Activated naive CD4-positive, alpha-beta T cell treated with anti-CD3 and anti-CD28 coated beads for 36 hours (primary cell): Measurements from ENCODE around the gene MAD1L1. TPM values are rescaled to one million over a fixed set of nuclear protein-coding genes. Genes with fewer than 3 reads are reported as not detected.
"Not testable (repeated sequence)": the region's sequence is repeated elsewhere in the genome, so short reads cannot be mapped to it uniquely, and the experiment has no call there.

Experiments
- CTCF ChIA-PET: fragments of 350-600 bp; sonication (Branson Sonifier 250); formaldehyde crosslinking; loops from one replicate; lab custom pipeline; 2021; ENCODE audit warnings: antibody characterized with exemption; lab: Charles Lee
- DNase-seq: peaks from one replicate; pipeline ENCODE4 v3.0.0-alpha.2; 2020
- H3K27ac Mint-ChIP-seq: one replicate; pipeline ENCODE4 v1.8.0; 2021; ENCODE audit warnings: mild to moderate bottlenecking, mixed read lengths
- H3K27me3 Mint-ChIP-seq: one replicate; pipeline ENCODE4 v1.8.0; 2021; ENCODE audit warnings: low read depth, mixed read lengths
- H3K36me3 Mint-ChIP-seq: one replicate; pipeline ENCODE4 v1.8.0; 2021; ENCODE audit warnings: low read depth, mixed read lengths
- H3K4me1 Mint-ChIP-seq: one replicate; pipeline ENCODE4 v1.8.0; 2021; ENCODE audit warnings: low read depth, mixed read lengths
- H3K4me3 Mint-ChIP-seq: one replicate; pipeline ENCODE4 v1.8.0; 2021; ENCODE audit warnings: mild to moderate bottlenecking, moderate library complexity, mixed read lengths
- H3K9me3 Mint-ChIP-seq: one replicate; pipeline ENCODE4 v1.8.0; 2021; ENCODE audit warnings: mixed read lengths
- intact Hi-C: fragments of 100-400 bp; cut with micrococcal nuclease; formaldehyde crosslinking; loops from one replicate; pipeline ENCODE4 v1.15.1; 2023
- total RNA-seq, 2 experiments: library from RNA; stranded (reverse); gene quantifications; one replicate each; pipeline ENCODE4 v1.2.3, GENCODE V29; 2021

The MAD1L1 gene
- total RNA-seq, 2 experiments from 2014 or later = 37.5 to 40.2 TPM

DNA sequence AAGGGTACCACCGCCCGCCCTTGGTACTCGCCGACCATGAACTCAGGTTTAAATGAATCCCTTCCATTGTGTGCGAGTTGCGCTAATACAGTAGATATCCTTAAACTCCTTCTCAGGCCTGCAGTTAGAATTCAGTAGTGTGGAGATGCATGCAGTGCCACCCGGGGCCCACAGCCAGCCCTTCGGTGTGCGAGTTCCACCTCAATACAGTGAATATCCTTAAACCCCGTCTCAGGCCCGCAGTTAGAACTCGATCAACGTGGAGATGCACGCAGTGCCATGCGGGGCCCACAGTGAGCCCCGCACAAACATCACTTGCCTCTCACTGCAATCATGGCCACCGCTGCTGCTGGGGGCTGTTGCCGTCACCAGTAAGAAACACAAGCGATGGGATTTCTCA, 261.9 kb downstream of the MAD1L1 start:
- H3K4me3 Mint-ChIP-seq = no peak overlapping the region
- H3K27ac Mint-ChIP-seq = no peak overlapping the region
- no peaks in the 10 kb centered on the region for H3K9me3 Mint-ChIP-seq
- peaks cover 11% of the 10 kb centered on the region for H3K36me3 Mint-ChIP-seq
- no peaks in the 10 kb centered on the region for H3K27me3 Mint-ChIP-seq
- intact Hi-C loops = no loop called here
- H3K4me1 Mint-ChIP-seq = peaks cover 28% of the 10 kb centered on the region
- CTCF ChIA-PET = no interaction called here
- DNase-seq = no peak

DNA sequence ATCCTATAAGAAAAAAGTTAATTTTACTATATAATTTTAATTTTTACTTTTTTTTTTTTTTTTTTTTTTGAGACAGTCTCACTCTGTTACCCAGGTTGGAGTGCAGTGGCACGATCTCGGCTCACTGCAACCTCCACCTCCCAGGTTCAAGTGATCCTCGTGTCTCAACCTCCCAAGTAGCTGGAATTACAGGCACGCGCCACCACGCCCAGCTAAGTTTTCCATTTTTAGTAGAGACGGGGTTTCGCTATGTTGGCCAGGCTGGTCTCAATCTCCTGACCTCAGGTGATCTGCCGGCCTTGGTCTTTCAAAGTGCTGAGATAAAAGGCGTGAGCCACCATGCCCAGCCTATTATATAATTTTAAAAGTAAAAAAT, 262.5 kb downstream of the MAD1L1 start:
- H3K9me3 Mint-ChIP-seq, H3K4me3 Mint-ChIP-seq, DNase-seq, intact Hi-C loops, H3K27me3 Mint-ChIP-seq, H3K27ac Mint-ChIP-seq: not testable (repeated sequence)
- Mint-ChIP-seq H3K4me1 (peaks cover 24% of the 10 kb centered on the region), H3K36me3 (peaks cover 11% of the 10 kb centered on the region)
- CTCF ChIA-PET = interaction anchor here (0.6 kb wide), 1 partner anchor 181 kb away, joined by 3 read pairs; no protein-coding TSS in a partner anchor

GRCh38 chr7:1969459-1970284, 263.1 kb downstream of the MAD1L1 start:
- H3K4me1 Mint-ChIP-seq = peaks cover 21% of the 10 kb centered on the region
- intact Hi-C loops = no loop called here
- H3K27ac Mint-ChIP-seq = no peak overlapping the region
- DNase-seq = peak; percentile 10
- H3K36me3 Mint-ChIP-seq = peaks cover 11% of the 10 kb centered on the region
- no peaks in the 10 kb centered on the region for H3K9me3 Mint-ChIP-seq
- H3K4me3 Mint-ChIP-seq = no peak overlapping the region
- CTCF ChIA-PET = interaction anchor here (0.6 kb wide), 1 partner anchor 180 kb away, joined by 3 read pairs; no protein-coding TSS in a partner anchor
- no peaks in the 10 kb centered on the region for H3K27me3 Mint-ChIP-seq

DNA sequence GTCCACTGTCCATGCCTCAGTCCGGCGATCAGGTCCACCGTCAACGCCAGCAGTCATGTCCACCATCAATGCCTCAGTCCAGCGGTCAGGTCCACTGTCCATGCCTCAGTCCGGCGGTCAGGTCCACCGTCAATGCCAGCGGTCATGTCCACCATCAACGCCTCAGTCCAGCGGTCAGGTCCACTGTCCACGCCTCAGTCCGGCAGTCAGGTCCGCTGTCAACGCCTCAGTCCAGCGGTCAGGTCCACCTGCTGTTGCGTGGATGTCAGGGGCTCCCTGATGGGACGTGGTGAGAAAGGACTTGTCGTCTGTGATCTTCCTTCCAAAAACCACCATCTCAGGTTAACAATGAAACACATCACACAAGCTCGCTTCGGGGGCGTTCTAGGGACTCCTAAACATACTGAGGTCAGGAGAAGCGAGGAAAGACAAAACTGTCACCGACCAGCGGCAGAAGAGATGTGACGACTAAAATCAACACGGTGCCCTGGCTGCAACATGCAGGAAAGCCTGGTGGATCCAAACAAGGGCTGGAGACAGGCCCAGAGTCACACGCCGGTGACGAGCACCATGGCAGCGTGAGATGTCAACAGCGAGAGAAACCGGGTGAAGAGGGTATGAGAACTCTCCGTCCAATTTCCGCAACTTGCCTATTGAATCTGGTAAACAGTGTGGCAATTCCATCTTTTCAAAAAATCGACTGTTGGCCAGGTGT, 264.2 kb downstream of the MAD1L1 start:
- intact Hi-C loops = no loop called here
- Mint-ChIP-seq H3K27ac (no peak overlapping the region), H3K4me3 (no peak overlapping the region), H3K36me3 (peaks cover 18% of the 10 kb centered on the region), H3K9me3 (no peaks in the 10 kb centered on the region), H3K4me1 (peaks cover 15% of the 10 kb centered on the region), H3K27me3 (no peaks in the 10 kb centered on the region)
- no peak for DNase-seq
- CTCF ChIA-PET = no interaction called here

GRCh38 chr7:1967512-1968396, 265.0 kb downstream of the MAD1L1 start:
- Mint-ChIP-seq H3K27me3 (no peaks in the 10 kb centered on the region), H3K27ac (no peak overlapping the region), H3K9me3 (peaks cover 5% of the 10 kb centered on the region), H3K4me1 (peaks cover 15% of the 10 kb centered on the region), H3K4me3 (no peak overlapping the region), H3K36me3 (peaks cover 25% of the 10 kb centered on the region)
- CTCF ChIA-PET = no interaction called here
- no peak for DNase-seq
- intact Hi-C loops = no loop called here

DNA sequence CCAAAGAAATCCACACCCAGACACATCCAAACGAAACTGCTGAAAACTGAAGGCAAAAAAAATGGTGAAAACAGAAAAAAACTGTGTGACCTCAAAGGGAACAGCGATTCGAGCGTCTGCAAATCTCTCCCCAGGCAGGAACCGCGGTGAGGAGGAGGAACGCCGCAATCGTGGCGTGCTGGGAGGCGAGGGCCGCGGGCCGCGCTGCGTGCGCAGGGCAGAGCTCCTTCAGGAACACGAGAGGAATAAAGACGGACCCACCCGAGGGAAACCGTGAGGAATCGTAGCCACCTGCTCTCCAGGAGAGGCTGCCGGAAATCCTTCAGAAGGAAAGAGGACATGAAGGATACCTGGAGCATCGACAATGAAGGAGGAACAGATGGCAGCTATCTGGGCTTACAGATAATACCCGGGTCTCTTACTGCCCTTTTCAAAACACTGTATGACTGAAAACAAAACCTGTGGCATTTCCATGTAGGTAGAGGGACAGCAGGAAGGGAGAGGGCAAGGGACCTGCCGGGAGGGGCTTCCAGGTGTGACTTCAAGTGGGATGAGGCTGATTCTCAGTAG, 266.0 kb downstream of the MAD1L1 start:
- DNase-seq = no peak
- H3K4me1 Mint-ChIP-seq = peaks cover 19% of the 10 kb centered on the region
- intact Hi-C loops = no loop called here
- H3K4me3 Mint-ChIP-seq = no peak overlapping the region
- H3K27me3 Mint-ChIP-seq = no peaks in the 10 kb centered on the region
- peaks cover 15% of the 10 kb centered on the region for H3K9me3 Mint-ChIP-seq
- CTCF ChIA-PET = no interaction called here
- H3K36me3 Mint-ChIP-seq = peaks cover 33% of the 10 kb centered on the region
- no peak overlapping the region for H3K27ac Mint-ChIP-seq

DNA sequence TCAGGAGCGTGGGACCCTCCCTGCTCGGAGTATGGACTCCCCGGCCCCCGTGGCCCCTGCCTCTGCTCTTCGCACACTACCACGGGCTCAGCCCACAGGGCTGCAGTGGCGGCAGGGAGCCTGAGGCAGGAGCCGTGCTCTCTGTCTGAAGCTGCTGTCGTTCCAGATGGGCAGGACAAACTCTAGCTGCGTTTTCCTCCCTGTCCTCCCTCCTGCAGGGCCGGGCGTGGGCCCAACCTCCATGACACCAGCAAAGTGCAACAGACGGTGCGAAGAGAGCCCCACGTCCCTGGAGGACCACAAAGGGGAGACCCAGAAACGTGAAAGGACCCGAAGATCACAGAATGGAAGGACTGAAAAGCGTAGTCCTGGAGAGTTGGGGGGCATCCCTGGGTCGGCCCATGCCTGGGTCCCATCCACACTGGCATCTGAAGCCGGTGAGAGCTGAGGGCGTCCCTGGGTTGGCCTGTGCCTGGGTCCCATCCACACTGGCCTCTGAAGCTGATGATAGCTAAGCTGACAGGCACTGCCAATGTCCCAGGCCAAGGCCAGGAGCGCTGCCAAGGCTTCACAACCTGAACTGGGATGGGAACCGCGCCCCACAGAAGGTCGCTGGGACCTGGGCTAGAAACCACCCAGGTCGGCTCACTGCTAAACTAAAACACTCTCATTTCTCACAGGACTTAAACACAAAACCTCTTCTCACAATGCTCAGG, 267.0 kb downstream of the MAD1L1 start:
- CTCF ChIA-PET = no interaction called here
- Mint-ChIP-seq H3K9me3 (peaks cover 24% of the 10 kb centered on the region), H3K27ac (no peak overlapping the region), H3K4me3 (no peak overlapping the region), H3K36me3 (peaks cover 38% of the 10 kb centered on the region), H3K27me3 (no peaks in the 10 kb centered on the region), H3K4me1 (peaks cover 22% of the 10 kb centered on the region)
- DNase-seq = no peak
- intact Hi-C loops = no loop called here

DNA sequence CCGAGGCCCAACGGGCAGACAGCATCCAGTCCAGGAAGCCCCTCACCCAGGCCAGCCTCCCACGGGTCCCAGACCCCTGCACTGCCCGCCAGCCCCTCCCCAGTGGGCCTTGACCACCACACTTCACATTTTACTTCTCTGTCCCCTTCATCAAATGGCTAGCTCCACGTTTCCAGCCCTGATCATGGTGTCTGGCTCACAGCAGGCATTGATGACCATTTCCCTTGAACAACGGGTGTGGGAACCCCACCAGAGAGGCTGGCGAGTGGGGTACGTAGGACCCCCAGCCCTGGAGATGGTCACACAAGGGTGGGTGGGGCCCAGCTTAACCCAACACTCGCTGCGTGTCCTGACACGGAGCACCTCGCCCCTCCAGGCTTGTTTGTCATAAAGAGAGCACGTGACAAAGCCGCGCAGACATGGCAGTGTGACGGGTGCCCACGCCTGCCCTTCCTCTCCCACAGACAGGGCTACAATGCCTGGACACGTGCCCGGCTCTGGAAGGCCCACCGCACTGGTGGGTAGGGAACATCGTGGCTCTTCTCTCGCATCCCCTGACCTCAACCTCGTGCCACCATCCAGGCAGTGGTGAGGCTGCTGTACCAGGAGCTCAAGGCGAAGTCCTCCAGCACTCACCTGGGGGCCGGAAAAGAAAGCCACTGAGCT, 267.7 kb downstream of the MAD1L1 start:
- H3K4me3 Mint-ChIP-seq = no peak overlapping the region
- H3K4me1 Mint-ChIP-seq = peaks cover 24% of the 10 kb centered on the region
- no peak for DNase-seq
- H3K27me3 Mint-ChIP-seq = no peaks in the 10 kb centered on the region
- intact Hi-C loops = loop anchor here (5.0 kb wide), 1 partner anchor 43 kb away; no protein-coding TSS in a partner anchor
- no peak overlapping the region for H3K27ac Mint-ChIP-seq
- peaks cover 38% of the 10 kb centered on the region for H3K36me3 Mint-ChIP-seq
- H3K9me3 Mint-ChIP-seq = peaks cover 30% of the 10 kb centered on the region
- CTCF ChIA-PET = no interaction called here

GRCh38 chr7:1964211-1964912, 268.4 kb downstream of the MAD1L1 start:
- no peak overlapping the region for H3K27ac Mint-ChIP-seq
- H3K27me3 Mint-ChIP-seq = no peaks in the 10 kb centered on the region
- H3K4me3 Mint-ChIP-seq = no peak overlapping the region
- intact Hi-C loops = loop anchor here (5.0 kb wide), 1 partner anchor 42 kb away; no protein-coding TSS in a partner anchor
- peaks cover 17% of the 10 kb centered on the region for H3K4me1 Mint-ChIP-seq
- CTCF ChIA-PET = no interaction called here
- H3K36me3 Mint-ChIP-seq = peaks cover 40% of the 10 kb centered on the region
- no peak for DNase-seq
- H3K9me3 Mint-ChIP-seq = peaks cover 30% of the 10 kb centered on the region

DNA sequence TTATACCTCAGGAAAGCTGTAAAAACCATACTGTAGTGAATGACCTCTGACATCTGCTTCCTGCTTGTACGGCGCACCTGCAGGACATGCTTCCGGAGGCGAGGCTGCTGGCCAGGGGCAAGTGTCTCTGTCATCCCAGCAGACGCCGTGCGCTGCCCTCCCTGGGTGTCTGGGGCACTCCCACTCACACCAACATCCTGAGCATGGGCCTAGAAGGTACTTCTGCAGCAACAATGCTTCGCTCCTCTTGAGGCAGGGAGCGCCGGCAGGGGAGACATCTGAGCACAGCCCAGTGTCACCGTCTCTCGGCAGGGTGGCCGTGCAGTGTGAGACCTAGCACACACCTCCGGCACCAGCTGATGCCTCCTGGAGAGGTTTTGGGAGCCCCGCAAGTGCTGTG, 269.2 kb downstream of the MAD1L1 start:
- intact Hi-C loops = loop anchor here (5.0 kb wide), 1 partner anchor 41 kb away; no protein-coding TSS in a partner anchor
- Mint-ChIP-seq H3K27ac (no peak overlapping the region), H3K4me1 (peaks cover 14% of the 10 kb centered on the region), H3K36me3 (peaks cover 46% of the 10 kb centered on the region), H3K27me3 (no peaks in the 10 kb centered on the region), H3K9me3 (peaks cover 31% of the 10 kb centered on the region), H3K4me3 (no peak overlapping the region)
- no peak for DNase-seq
- CTCF ChIA-PET = no interaction called here
